AG09319 (cell line): ENCODE data around the gene CDH12.
"Not testable (repeated sequence)": the region's sequence is repeated elsewhere in the genome, so short reads cannot be mapped to it uniquely, and the experiment has no call there.

Source experiments
- DNase-seq: peaks from one replicate; pipeline ENCODE4 v3.0.0-alpha.2; 2010; ENCODE audit warnings: low read depth; ENCODE audit errors: extremely low read depth
- TF ChIP-seq, protein P1 (sequence below): IDR thresholded peaks from 2 replicates; pipeline ENCODE4 v1.5.1; 2011; ENCODE audit warnings: low read depth, mild to moderate bottlenecking, inconsistent platforms, low read length, moderate library complexity

The CDH12 gene

DNA sequence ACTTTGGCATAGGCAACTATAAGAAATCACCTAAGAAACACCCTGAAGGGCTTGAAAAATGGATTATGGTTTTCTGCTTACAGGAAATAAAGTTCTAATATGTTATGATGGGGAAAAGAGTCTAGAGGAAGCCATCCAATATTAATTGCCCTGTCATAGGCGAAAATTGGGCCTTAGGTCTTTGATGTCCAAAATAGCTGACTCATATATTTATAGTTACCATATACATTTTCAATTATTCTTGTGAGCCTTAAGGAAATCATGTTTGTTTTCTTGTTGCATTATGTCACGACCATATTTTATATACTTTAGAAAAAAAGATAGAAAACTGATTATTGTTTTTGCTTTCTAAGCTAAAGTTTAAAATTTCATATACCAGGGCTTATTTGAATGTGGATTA is 509.1 kb downstream of the CDH12 start:
- TF ChIP-seq, protein P1, sequence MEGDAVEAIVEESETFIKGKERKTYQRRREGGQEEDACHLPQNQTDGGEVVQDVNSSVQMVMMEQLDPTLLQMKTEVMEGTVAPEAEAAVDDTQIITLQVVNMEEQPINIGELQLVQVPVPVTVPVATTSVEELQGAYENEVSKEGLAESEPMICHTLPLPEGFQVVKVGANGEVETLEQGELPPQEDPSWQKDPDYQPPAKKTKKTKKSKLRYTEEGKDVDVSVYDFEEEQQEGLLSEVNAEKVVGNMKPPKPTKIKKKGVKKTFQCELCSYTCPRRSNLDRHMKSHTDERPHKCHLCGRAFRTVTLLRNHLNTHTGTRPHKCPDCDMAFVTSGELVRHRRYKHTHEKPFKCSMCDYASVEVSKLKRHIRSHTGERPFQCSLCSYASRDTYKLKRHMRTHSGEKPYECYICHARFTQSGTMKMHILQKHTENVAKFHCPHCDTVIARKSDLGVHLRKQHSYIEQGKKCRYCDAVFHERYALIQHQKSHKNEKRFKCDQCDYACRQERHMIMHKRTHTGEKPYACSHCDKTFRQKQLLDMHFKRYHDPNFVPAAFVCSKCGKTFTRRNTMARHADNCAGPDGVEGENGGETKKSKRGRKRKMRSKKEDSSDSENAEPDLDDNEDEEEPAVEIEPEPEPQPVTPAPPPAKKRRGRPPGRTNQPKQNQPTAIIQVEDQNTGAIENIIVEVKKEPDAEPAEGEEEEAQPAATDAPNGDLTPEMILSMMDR: no peak
- no peak for DNase-seq

DNA sequence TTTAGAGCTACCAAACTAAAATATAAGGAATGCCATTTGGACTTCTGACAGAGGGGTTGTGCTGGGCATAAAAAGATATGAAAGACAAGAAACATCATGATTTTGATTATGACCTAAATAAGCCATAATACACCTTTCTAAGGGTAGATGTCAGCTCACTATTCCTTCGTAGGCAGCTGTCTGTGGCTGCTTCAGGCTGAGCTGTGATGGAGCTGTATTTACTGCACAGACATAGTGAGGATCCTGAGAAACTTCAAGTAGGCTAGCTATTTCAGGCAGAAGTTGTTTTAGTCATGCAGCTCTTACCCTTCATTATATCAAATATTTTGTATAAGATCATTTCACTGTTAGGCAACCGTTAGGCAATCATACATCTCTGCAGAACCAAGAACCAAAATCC is 511.7 kb downstream of the CDH12 start:
- TF ChIP-seq, protein P1: no peak
- no peak for DNase-seq

DNA sequence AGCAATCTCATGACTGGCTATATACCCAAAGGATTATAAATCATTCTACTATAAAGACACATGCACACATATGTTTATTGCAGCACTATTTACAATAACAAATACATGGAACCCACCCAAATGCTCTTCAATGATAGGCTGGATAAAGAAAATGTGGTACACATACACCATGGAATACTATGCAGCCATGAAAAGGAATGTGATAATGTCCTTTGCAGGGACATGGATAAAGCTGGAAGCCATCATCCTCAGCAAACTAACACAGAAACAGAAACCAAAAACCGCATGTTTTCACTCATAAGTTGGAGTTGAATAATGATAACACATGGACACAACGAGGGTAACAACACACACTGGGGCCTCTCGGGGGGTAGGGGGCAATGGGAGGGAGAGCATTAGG is 520.2 kb downstream of the CDH12 start:
- not testable (repeated sequence) for DNase-seq

DNA sequence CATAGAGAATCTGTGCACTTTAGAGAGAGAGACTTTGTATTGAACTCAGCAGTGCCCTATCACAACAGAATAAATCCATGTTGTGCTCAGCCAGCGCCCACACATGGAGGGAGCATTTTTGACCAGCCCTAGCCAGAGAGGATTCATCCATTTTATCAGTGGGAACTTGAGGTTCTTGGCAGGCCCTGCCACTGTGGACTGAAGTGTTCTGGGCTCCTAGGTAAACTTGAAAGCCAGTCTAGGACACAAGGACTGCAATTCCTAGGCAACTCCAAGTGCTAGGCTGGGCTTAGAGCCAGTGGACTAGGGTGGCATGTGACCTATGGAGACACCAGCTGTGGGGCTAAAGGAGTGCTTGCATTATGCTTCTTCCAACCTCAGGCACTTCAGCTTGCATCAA is 523.5 kb downstream of the CDH12 start:
- TF ChIP-seq, protein P1: no peak
- no peak for DNase-seq

DNA sequence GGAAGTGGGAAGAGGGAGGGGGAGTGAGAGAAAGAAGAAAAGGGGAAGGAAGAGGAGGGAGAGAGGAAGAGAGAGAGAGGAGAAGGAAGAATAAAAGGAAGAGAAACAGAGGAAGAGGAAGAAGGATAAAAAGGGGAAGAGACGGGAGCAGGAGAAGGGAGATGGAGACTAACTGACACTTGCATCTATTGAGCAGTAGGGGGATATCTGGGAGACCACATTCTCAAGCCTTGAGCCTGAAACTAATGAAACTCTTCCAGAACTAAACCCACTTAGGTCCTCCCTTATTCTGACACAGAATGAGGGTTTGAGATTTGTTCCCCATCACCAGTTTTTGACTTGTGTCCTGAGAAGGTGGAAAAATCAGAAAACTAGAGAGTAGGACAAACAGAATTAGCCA is 533.3 kb downstream of the CDH12 start:
- TF ChIP-seq, protein P1: no peak
- DNase-seq: no peak

DNA sequence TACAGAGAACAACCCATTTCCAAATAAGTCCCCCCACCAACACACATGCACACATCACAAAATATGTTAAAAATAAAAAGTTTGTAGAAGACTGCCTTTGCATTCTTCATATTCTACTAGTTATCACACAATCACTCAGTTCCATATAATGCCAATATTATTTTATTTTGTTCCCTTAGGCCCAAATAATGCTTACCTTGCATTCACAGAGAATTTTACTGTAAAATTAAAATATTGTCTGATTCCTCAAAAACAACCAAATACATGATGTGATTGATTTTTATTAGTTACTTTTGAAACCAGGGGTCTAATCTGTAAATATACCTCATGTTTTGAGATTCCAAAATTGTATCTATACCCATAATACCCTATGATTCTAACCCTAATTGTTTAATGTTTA is 536.9 kb downstream of the CDH12 start:
- TF ChIP-seq, protein P1: no peak
- no peak for DNase-seq

DNA sequence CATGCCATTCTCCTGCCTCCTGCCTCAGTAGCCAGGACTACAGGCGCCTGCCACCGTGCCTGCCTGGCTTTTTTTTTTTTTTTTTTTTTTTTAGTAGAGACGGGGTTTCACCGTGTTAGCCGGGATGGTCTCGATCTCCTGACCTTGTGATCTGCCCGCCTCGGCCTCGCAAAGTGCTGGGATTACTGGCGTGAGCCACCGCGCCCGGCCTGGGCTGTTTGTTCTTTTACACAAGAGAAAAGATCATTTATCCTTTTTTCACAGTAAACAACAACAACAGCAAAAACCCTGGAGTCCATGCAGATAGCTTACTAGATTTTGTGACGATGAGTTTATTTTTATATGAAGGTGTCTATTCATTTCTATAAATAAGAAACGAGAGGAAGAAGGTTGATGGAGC is 538.1 kb downstream of the CDH12 start:
- DNase-seq: not testable (repeated sequence)

DNA sequence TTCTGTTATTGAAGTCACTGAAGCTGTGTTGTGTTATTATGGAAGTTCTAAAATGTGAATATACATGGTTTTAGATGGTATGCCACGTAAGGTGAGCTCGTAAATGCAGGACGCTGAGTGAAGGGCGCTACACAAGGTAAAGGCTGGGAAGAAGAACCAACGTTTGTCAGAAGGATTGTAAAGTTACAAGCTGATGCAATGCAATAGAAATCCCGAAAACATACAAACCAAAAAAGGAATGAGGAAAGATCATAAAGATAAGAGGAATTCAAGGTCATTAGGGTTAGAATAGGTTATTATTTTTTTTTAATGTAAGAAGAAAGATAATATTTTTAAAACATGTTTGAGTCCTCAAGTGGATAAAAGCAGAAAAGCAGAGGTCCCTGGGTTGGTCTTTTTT is 538.6 kb downstream of the CDH12 start:
- no peak for DNase-seq
- TF ChIP-seq, protein P1: no peak

DNA sequence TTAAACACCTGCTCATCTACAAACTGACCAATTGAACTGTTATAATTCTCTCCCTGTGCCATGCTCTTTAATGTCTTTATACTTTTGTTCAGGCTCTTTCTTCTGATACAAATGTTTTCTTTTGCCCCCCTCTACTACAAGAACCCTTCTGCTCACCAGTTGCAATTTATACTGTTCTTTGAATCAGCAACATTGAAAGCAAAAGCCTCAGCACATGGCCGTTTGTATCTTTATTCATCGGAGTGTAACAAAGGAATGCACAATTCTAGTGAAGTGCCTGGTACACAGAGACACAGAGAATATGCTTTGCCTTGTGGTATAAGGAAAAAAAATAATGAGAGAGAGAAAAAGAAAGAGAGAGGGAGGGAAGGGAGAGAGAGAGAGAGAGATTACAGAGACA is 547.1 kb downstream of the CDH12 start:
- TF ChIP-seq, protein P1: no peak
- no peak for DNase-seq
